HepG2 (cell line): ENCODE data around the gene STAT5A. TPM values are rescaled to one million over a fixed set of nuclear protein-coding genes. Genes with fewer than 3 reads are reported as not detected.

Experiments
- ATAC-seq: fragments of 200-7000 bp; cut with Tn5 transposase; 3 replicates; pipeline ENCODE4 v1.9.1; 2020; ENCODE audit warnings: mild to moderate bottlenecking, moderate library complexity
- BruUV-seq: library from RNA; stranded (reverse); fragments of 400-500 nt; replicated peaks from 2 replicates; lab custom pipeline; 2021; lab: Mats Ljungman, UMichigan
- CTCF ChIA-PET: fragments of 300-600 bp; formaldehyde crosslinking; extraction: SDS; loops from one replicate; lab custom pipeline; 2021; ENCODE audit warnings: low total read pairs, inconsistent platforms, low intra/inter-chr PET ratio; lab: Yijun Ruan, JAX
- POLR2A ChIA-PET: fragments of 350-600 bp; sonication (Branson Sonifier 250); formaldehyde crosslinking; loops from one replicate; lab custom pipeline; 2020; ENCODE audit warnings: antibody characterized with exemption, inconsistent platforms; lab: Yijun Ruan, JAX
- DNase-seq: peaks from one replicate; pipeline ENCODE4 v3.0.0-alpha.2; 2015; ENCODE audit warnings: low spot score
- FAIRE-seq: peaks from 3 replicates; lab custom pipeline; 2011; peaks lifted over from hg19 to GRCh38; lab: Jason Lieb, UNC
- H2AFZ ChIP-seq: one replicate; pipeline ENCODE4 v1.6.1; 2011; ENCODE audit warnings: low read length, inconsistent platforms
- H3K27ac ChIP-seq: fragments of 300-600 bp; 3 replicates; pipeline ENCODE4 v1.8.0; 2011; ENCODE audit warnings: mixed run types, mild to moderate bottlenecking, mixed read lengths, low read length, inconsistent platforms; ENCODE audit not compliant: insufficient read depth; ENCODE audit errors: extremely low read length
- H3K27me3 ChIP-seq, 2 experiments: fragments of 200-600 bp in 1 of 2; 2 replicates in 1 of 2; 3 replicates in 1 of 2; pipeline versions ENCODE4 v1.6.0 to v1.8.0; 2011; ENCODE audit warnings: low read length in 2 of 2, mild to moderate bottlenecking in 2 of 2, moderate library complexity in 2 of 2, inconsistent platforms in 1 of 2; ENCODE audit not compliant: insufficient read depth in 2 of 2, control insufficient read depth in 1 of 2
- H3K36me3 ChIP-seq, 2 experiments: fragments of 200-600 bp in 1 of 2; replicated peaks in 1 of 2; 2 replicates in 1 of 2; 3 replicates in 1 of 2; pipeline versions ENCODE4 v1.5.1 to v1.8.0; 2011; ENCODE audit warnings: low read length in 2 of 2, inconsistent platforms in 1 of 2; ENCODE audit not compliant: insufficient read depth in 2 of 2, control insufficient read depth in 1 of 2
- H3K4me1 ChIP-seq: 2 replicates; pipeline ENCODE4 v1.5.1; 2012; ENCODE audit warnings: low read length, inconsistent platforms; ENCODE audit not compliant: insufficient read depth
- H3K4me2 ChIP-seq: 2 replicates; pipeline ENCODE4 v1.6.0; 2011; ENCODE audit warnings: low read depth, low read length, inconsistent platforms
- H3K4me3 ChIP-seq, 3 experiments: fragments of 200-600 bp in 1 of 3; sonication (generic), shearing (Covaris generic) in 1 of 3; replicated peaks in 1 of 3; 2 replicates each; pipeline ENCODE4 v1.5.1; 2011 to 2016; ENCODE audit warnings: low read length in 3 of 3, inconsistent platforms in 2 of 3, low read depth in 2 of 3, mild to moderate bottlenecking in 2 of 3, control low read depth in 1 of 3, mixed read lengths in 1 of 3; ENCODE audit not compliant: insufficient read depth in 1 of 3
- H3K79me2 ChIP-seq: one replicate; pipeline ENCODE4 v1.6.1; 2011; ENCODE audit warnings: low read length, inconsistent platforms; ENCODE audit not compliant: insufficient read depth
- H3K9ac ChIP-seq: 2 replicates; pipeline ENCODE4 v1.6.0; 2011; ENCODE audit warnings: mild to moderate bottlenecking, low read depth, low read length, inconsistent platforms; ENCODE audit not compliant: insufficient read depth
- H3K9me3 ChIP-seq: 2 replicates; pipeline ENCODE4 v1.5.1; 2012; ENCODE audit warnings: mild to moderate bottlenecking, low read length
- H4K20me1 ChIP-seq: 2 replicates; pipeline ENCODE4 v1.6.0; 2011; ENCODE audit warnings: inconsistent platforms, mild to moderate bottlenecking, low read length, moderate library complexity; ENCODE audit not compliant: insufficient read depth
- ARHGAP35 ChIP-seq: sonication (generic); formaldehyde crosslinking; IDR thresholded peaks from 2 replicates; pipeline ENCODE4 v1.9.0; 2022; ENCODE audit warnings: mild to moderate bottlenecking, inconsistent platforms, moderate library complexity, missing genetic modification reagents, borderline replicate concordance
- ATF1 ChIP-seq: IDR thresholded peaks from 2 replicates; pipeline ENCODE4 v1.6.1; 2016; ENCODE audit warnings: mild to moderate bottlenecking, control low read depth
- FOXP1 ChIP-seq, 2 experiments: fragments of 450-650 bp in 1 of 2; IDR thresholded peaks; 2 replicates each; pipeline ENCODE4 v1.6.1; 2017 to 2018; ENCODE audit warnings: antibody characterized with exemption in 1 of 2
- GMEB1 ChIP-seq: sonication (generic); formaldehyde crosslinking; IDR thresholded peaks from 2 replicates; pipeline ENCODE4 v1.5.1; 2020; ENCODE audit warnings: missing genetic modification reagents, mild to moderate bottlenecking, borderline replicate concordance
- MBNL3 ChIP-seq: fragments of 250-450 bp; sonication (Bioruptor Pico); conservative IDR thresholded peaks from 2 replicates; pipeline ENCODE4 v1.8.0; 2022; ENCODE audit warnings: mild to moderate bottlenecking, inconsistent platforms
- ZNF362 ChIP-seq: sonication (generic); formaldehyde crosslinking; IDR thresholded peaks from 2 replicates; pipeline ENCODE4 v1.4.0; 2020; ENCODE audit warnings: missing genetic modification reagents, mild to moderate bottlenecking, borderline replicate concordance
- ZNF775 ChIP-seq: sonication (generic); formaldehyde crosslinking; IDR thresholded peaks from 2 replicates; pipeline ENCODE4 v1.4.0; 2020; ENCODE audit warnings: missing genetic modification reagents, mild to moderate bottlenecking, moderate library complexity, borderline replicate concordance
- ZNF788 ChIP-seq: sonication (generic); formaldehyde crosslinking; IDR thresholded peaks from 2 replicates; pipeline ENCODE4 v1.5.0; 2020; ENCODE audit warnings: mild to moderate bottlenecking, missing genetic modification reagents, borderline replicate concordance
- WGBS: methylation state at CpG from one replicate; pipeline ENCODE4 v1.1.6; 2017; ENCODE audit warnings: low lambda C conversion rate; 5-methylcytosine and 5-hydroxymethylcytosine counted together
- in situ Hi-C: cut with HindIII; loops from 2 replicates; pipeline ENCODE4 v1.10.0; 2017; ENCODE audit warnings: low pct_unique_long_range_greater_than_20kb; ENCODE audit not compliant: extremely low pct_ligation_motif_present
- intact Hi-C: fragments of 100-400 bp; cut with micrococcal nuclease; formaldehyde crosslinking; loops from one replicate; pipeline ENCODE4 v1.10.0; 2022; ENCODE audit not compliant: unreplicated experiment
- polyA plus RNA-seq, 8 experiments: library from polyadenylated mRNA; depleted of rRNA in 3 of 8; stranded (reverse) in 7 of 8; unstranded in 1 of 8; fragments of >200 nt; fragmentation: Illumina TruSeq in 4 of 8; extraction: Trizol in 4 of 8; gene quantifications; 2 replicates each; pipeline versions ENCODE4 v1.2.1 to v1.2.3, GENCODE V29; 2011 to 2016; ENCODE audit warnings: low read depth in 4 of 8, missing spikeins in 1 of 8, mixed read lengths in 1 of 8; ENCODE audit not compliant: insufficient read depth in 1 of 8
- total RNA-seq, 5 experiments: library from RNA; depleted of rRNA; stranded (reverse); fragments of >200 nt; fragmentation: Illumina TruSeq; extraction: Trizol; gene quantifications; 2 replicates each; pipeline ENCODE4 v1.2.3, GENCODE V29; 2016; ENCODE audit warnings: low read depth in 1 of 5

STAT5A gene
- total and polyA plus RNA-seq, 2 of the 13 experiments (the other 11 are each of a cell fraction or from before 2014, with no cell fraction given) = 1.4 to 4.1 TPM

- CTCF ChIA-PET = no interaction called here
- H3K9me3 ChIP-seq = no peaks in the 10 kb centered on the region
- no peak overlapping the region for H3K27ac ChIP-seq
- H3K36me3 ChIP-seq = no peaks in the 10 kb centered on the region
- H4K20me1 ChIP-seq = no peaks in the 10 kb centered on the region
- peaks cover 48% of the 10 kb centered on the region for H3K79me2 ChIP-seq
- ATAC-seq (no peak), DNase-seq (no peak), FAIRE-seq (no peak)
- intact Hi-C loops = no loop called here
- BruUV-seq = no TSS peak
- WGBS = 91% methylated on average over 2 of the region's 2 CpGs
- H3K27me3 ChIP-seq = no peaks in the 10 kb centered on the region
- no peak overlapping the region for H2AFZ ChIP-seq
- no peak overlapping the region for H3K9ac ChIP-seq
- POLR2A ChIA-PET = no interaction called here
- TF ChIP-seq ARHGAP35 (CRISPR knock-in tag) = no peak
- 0 out of 2 replicates have a peak, but pooled peaks have one; percentile 10 for TF ChIP-seq ZNF362 (CRISPR knock-in tag)
- TF ChIP-seq, all 625 proteins: peak for 1
- H3K4me3 ChIP-seq = no peak overlapping the region
- in situ Hi-C loops = no loop called here
- no peak overlapping the region for H3K4me2 ChIP-seq
- H3K4me1 ChIP-seq = peaks cover 50% of the 10 kb centered on the region
These were observed 21.8 kb upstream of the STAT5A start for GRCh38 chr17:42266462-42266861.

- peaks cover 53% of the 10 kb centered on the region for H3K79me2 ChIP-seq
- ChIA-PET CTCF (no interaction called here), POLR2A (interaction anchor here (0.7 kb wide), 1 partner anchor 18 kb away, joined by 3 read pairs; no protein-coding TSS in a partner anchor)
- H3K9me3 ChIP-seq = no peaks in the 10 kb centered on the region
- H3K4me2 ChIP-seq = no peak overlapping the region
- ATAC-seq (no peak), FAIRE-seq (no peak), DNase-seq (no peak)
- H3K4me3 ChIP-seq = no peak overlapping the region
- no peak overlapping the region for H3K27ac ChIP-seq
- H3K4me1 ChIP-seq = peaks cover 57% of the 10 kb centered on the region
- no peaks in the 10 kb centered on the region for H4K20me1 ChIP-seq
- H3K27me3 ChIP-seq = no peaks in the 10 kb centered on the region
- intact Hi-C loops = loop anchor here (1.0 kb wide), 1 partner anchor 8 kb away; no protein-coding TSS in a partner anchor
- no TSS peak for BruUV-seq
- H2AFZ ChIP-seq = no peak overlapping the region
- in situ Hi-C loops = no loop called here
- H3K9ac ChIP-seq = no peak overlapping the region
- WGBS = 74% methylated on average over 9 of the region's 9 CpGs
- no peaks in the 10 kb centered on the region for H3K36me3 ChIP-seq
- TF ChIP-seq ATF1 (CRISPR knock-in tag) = no peak
- no peak for TF ChIP-seq ZNF788
- 0 out of 2 replicates have a peak, but pooled peaks have one; percentile 32 for TF ChIP-seq ZNF775 (CRISPR knock-in tag)
- TF ChIP-seq ZNF362 (CRISPR knock-in tag) = 0 out of 2 replicates have a peak, but pooled peaks have one; percentile 5
- TF ChIP-seq MBNL3 (CRISPR knock-in tag) = no peak
- TF ChIP-seq FOXP1 (IDR thresholded peaks at IDR 0.05) = 0 out of 2 replicates have a peak, but pooled peaks have one; percentile 22
- peak; percentile 66 for TF ChIP-seq FOXP1 (CRISPR knock-in tag; IDR thresholded peaks at IDR 0.05)
- TF ChIP-seq GMEB1 (CRISPR knock-in tag) = 0 out of 2 replicates have a peak, but pooled peaks have one; percentile 19
These were observed 21.2 kb upstream of the STAT5A start for GRCh38 chr17:42266918-42267766.
